Gastroesophageal sphincter (tissue), 3 donors: ENCODE measurements around the gene SPTB.

Experiments used
- EP300 ChIP-seq: sonication (generic); formaldehyde crosslinking; IDR thresholded peaks from one replicate; pipeline ENCODE4 v1.6.1; 2017; ENCODE audit warnings: antibody characterized with exemption, mild to moderate bottlenecking
- POLR2A ChIP-seq, 2 donors: fragments of 450-650 bp; IDR thresholded peaks; one replicate each; pipeline ENCODE4 v1.6.1; 2017; ENCODE audit warnings: antibody characterized with exemption in 2 of 2, mild to moderate bottlenecking in 2 of 2, moderate library complexity in 1 of 2
- POLR2AphosphoS5 ChIP-seq: sonication (generic); formaldehyde crosslinking; IDR thresholded peaks from one replicate; pipeline ENCODE4 v1.6.1; 2017; ENCODE audit warnings: antibody characterized with exemption
- TF ChIP-seq, protein P1 (sequence below), 4 experiments: fragments of 200-600 bp in 2 of 4; fragments of 450-650 bp in 2 of 4; sonication (generic) in 1 of 4; IDR thresholded peaks; one replicate each; pipeline ENCODE4 v1.5.1; 2017 to 2019; ENCODE audit warnings: antibody characterized with exemption in 4 of 4, mild to moderate bottlenecking in 2 of 4, moderate library complexity in 2 of 4

DNA sequence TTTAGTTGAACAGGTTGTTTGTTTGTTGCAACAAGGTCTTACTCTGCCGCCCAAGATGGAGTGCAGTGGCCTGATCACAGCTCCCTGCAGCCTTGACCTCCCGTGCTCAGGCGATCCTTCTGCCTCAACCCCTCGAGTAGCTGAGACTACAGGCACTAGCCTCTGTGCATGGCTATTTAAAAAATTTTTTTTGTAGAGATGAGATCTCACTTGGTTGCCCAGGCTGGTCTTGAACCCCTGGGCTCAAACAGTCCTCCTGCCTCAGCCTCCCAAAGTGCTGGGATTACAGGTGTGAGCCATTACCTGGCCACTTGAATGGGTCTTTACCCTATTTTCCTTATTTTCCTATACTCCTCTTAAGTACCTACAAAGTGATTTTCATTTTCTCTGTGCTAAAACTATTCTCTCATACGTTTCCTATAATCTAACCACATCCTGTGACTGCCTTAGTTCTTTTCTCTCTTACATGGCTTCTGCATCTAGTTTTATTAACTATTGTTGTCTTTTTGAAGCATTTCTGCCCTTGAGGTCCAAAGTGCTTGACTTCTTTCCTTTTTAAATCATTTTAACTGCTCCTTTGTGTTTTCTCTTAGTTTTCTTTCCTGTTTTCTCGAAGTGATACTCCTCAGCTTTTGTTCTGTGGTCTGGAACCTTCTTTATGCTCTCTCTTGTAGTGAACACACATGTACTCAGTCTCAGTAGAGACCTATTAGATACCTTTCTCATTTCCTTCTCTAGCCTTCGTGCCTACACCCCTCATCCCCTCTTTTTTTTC, 48.7 kb upstream of the SPTB start:
- TF ChIP-seq, protein P1, sequence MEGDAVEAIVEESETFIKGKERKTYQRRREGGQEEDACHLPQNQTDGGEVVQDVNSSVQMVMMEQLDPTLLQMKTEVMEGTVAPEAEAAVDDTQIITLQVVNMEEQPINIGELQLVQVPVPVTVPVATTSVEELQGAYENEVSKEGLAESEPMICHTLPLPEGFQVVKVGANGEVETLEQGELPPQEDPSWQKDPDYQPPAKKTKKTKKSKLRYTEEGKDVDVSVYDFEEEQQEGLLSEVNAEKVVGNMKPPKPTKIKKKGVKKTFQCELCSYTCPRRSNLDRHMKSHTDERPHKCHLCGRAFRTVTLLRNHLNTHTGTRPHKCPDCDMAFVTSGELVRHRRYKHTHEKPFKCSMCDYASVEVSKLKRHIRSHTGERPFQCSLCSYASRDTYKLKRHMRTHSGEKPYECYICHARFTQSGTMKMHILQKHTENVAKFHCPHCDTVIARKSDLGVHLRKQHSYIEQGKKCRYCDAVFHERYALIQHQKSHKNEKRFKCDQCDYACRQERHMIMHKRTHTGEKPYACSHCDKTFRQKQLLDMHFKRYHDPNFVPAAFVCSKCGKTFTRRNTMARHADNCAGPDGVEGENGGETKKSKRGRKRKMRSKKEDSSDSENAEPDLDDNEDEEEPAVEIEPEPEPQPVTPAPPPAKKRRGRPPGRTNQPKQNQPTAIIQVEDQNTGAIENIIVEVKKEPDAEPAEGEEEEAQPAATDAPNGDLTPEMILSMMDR (IDR thresholded peaks at IDR 0.05), result no peak
- TF ChIP-seq POLR2A (IDR thresholded peaks at IDR 0.05) (no peak), EP300 (no peak), POLR2AphosphoS5 (no peak)
